GM12874 (cell line): Measurements from ENCODE around the gene RAB20.

Experiments used
- TF ChIP-seq, protein P1 (sequence below): IDR thresholded peaks from 2 replicates; pipeline ENCODE4 v1.5.1; 2011; ENCODE audit warnings: low read depth, mild to moderate bottlenecking, control low read depth, low read length, moderate library complexity; ENCODE audit not compliant: insufficient read depth

RAB20 gene

GRCh38 chr13:110561344-110562035 is at the start of gene RAB20:
Gene RAB20 (minus strand): TSS chr13:110561722. CDS start chr13:110561519, 203 bp downstream.
- TF ChIP-seq, protein P1, sequence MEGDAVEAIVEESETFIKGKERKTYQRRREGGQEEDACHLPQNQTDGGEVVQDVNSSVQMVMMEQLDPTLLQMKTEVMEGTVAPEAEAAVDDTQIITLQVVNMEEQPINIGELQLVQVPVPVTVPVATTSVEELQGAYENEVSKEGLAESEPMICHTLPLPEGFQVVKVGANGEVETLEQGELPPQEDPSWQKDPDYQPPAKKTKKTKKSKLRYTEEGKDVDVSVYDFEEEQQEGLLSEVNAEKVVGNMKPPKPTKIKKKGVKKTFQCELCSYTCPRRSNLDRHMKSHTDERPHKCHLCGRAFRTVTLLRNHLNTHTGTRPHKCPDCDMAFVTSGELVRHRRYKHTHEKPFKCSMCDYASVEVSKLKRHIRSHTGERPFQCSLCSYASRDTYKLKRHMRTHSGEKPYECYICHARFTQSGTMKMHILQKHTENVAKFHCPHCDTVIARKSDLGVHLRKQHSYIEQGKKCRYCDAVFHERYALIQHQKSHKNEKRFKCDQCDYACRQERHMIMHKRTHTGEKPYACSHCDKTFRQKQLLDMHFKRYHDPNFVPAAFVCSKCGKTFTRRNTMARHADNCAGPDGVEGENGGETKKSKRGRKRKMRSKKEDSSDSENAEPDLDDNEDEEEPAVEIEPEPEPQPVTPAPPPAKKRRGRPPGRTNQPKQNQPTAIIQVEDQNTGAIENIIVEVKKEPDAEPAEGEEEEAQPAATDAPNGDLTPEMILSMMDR: no peak

DNA sequence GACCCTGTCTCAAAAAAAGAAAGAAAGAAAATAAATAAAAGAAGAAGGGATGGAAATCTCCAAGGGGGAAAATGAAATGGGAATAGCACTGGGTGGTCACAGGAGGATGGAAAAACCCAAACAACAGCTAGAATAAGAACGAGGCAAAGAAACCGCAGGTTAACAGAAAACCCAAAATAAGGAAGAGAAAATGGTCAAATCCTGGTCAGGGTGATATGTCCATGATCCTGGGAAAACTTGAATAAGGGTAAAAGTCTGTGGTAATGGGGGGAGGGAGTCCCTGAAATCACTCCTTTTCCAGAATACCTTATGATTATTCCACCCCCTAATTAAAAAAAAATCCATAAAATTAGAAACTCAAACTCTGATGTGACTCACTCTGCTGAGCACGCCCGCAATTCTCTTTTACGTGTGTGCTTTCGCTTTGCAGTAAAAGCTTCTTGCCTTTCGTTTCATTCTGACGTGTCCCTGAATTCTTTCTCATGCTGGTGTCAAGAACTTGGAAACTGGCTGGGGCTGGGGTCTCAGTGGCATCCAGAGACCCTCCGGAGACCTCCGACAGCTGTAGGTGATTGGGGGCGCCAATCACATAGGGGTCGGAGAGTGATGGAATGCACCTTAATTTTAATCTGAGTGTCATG is 49.6 kb upstream of the RAB20 start:
- TF ChIP-seq, protein P1: no peak

GRCh38 chr13:110607675-110608224 is 46.2 kb upstream of the RAB20 start:
- TF ChIP-seq, protein P1: no peak

- TF ChIP-seq, protein P1: no peak
Measured at GRCh38 chr13:110605132-110605531, 43.6 kb upstream of the RAB20 start.

GRCh38 chr13:110600980-110601379 is 39.5 kb upstream of the RAB20 start:
- TF ChIP-seq, protein P1: no peak

DNA sequence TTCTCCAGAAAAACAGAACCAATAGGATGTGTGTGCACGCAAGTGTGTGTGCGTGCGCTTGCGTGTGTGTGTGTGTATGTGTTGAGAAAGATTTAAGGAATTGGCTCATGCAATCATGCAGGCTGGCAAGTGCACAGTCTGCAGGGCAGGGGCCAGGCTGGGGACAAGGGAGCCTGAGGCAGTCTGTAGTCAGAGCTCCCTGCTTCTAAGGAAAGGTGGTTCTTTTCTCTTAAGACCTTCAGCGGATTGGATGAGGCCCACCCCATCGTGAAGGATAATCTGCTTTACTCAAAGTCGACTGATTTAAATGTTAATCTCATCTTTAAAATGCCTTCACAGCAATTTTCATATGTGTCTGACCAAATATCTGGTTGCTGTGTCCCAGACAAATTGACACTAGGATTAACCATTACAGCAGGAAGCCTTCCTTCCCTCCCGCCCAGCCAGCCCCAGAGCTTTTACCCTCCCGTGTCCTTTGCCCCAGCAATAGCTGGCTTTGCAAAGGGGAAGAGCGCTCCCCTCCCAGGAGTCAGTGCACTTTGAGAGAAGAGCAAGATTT is 38.8 kb upstream of the RAB20 start:
- TF ChIP-seq, protein P1: no peak

DNA sequence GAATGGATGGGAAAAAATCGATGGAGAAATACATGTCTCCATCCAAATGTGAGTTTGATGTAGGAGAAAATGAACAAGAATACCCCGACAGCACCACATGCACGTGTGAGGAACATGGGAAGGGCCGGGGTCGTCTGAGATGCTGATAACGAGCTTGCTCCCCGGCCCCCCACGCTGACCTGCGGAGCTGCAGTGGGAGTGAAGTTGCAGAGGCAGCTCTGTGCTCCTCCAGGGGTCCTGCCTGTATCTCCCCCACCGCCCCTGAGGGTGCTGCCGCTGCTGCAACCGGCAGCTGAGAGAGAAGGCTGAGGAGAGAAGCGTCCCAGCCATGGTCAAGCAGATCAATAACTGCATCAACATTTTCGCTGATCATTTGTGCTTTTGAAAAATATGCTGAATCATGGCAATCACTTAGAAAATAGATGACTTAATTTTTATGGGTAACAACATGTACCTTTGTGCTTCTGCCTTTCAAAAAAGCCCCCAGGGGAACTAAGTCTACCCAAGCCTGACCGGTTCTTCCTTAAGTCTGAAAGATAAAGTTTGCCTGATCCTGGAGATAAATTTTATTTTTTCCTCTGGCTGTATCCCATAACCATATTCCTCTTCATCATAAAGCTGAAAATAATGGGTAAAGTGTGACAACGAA is 35.6 kb upstream of the RAB20 start:
- TF ChIP-seq, protein P1: no peak
